Measurements from ENCODE around the gene PCP2.

PCP2 gene

GRCh38 chr19:7658219-7658686, 24.7 kb upstream of the PCP2 start:
- no peak for TF ChIP-seq CTCF (conservative IDR thresholded peaks at IDR 0.05)
- no peak for TF ChIP-seq ZFX (IDR thresholded peaks at IDR 0.05)
- H3K27ac ChIP-seq: no peak overlapping the region

GRCh38 chr19:7657131-7657751, 23.7 kb upstream of the PCP2 start:
- TF ChIP-seq ZFX (IDR thresholded peaks at IDR 0.05) (no peak), CTCF (conservative IDR thresholded peaks at IDR 0.05) (no peak)
- H3K27ac ChIP-seq: no peak overlapping the region

- TF ChIP-seq CTCF (conservative IDR thresholded peaks at IDR 0.05) (no peak), ZFX (IDR thresholded peaks at IDR 0.05) (no peak)
- no peak overlapping the region for H3K27ac ChIP-seq
Measured at GRCh38 chr19:7655581-7655980, 22.1 kb upstream of the PCP2 start.

GRCh38 chr19:7654401-7654800, 20.9 kb upstream of the PCP2 start:
- TF ChIP-seq ZFX (IDR thresholded peaks at IDR 0.05) (no peak), CTCF (conservative IDR thresholded peaks at IDR 0.05) (no peak)
- no peak overlapping the region for H3K27ac ChIP-seq

GRCh38 chr19:7652061-7652641, 18.6 kb upstream of the PCP2 start:
- H3K27ac ChIP-seq: peak overlapping the region; percentile 81
- peak; percentile 99 for TF ChIP-seq CTCF (conservative IDR thresholded peaks at IDR 0.05)
- no peak for TF ChIP-seq ZFX (IDR thresholded peaks at IDR 0.05)

GRCh38 chr19:7650148-7650547, 16.6 kb upstream of the PCP2 start:
- TF ChIP-seq ZFX (IDR thresholded peaks at IDR 0.05) (no peak), CTCF (conservative IDR thresholded peaks at IDR 0.05) (no peak)

GRCh38 chr19:7648265-7649014, 14.9 kb upstream of the PCP2 start:
- TF ChIP-seq CTCF (conservative IDR thresholded peaks at IDR 0.05) (no peak), ZFX (IDR thresholded peaks at IDR 0.05) (no peak)
- H3K27ac ChIP-seq: peak overlapping the region; percentile 6; the same call in 1 of the 2 replicates

More at GRCh38 chr19:7650148-7650547, 16.6 kb upstream of the PCP2 start:
- no peak overlapping the region for H3K27ac ChIP-seq
